Esophagus muscularis mucosa (tissue), 3 donors: ENCODE measurements around the gene CFAP54.

Experiments
- POLR2A ChIP-seq: fragments of 450-650 bp; IDR thresholded peaks from one replicate; pipeline ENCODE4 v1.6.1; 2017; ENCODE audit warnings: antibody characterized with exemption, moderate library complexity, mild to moderate bottlenecking, low read depth
- TF ChIP-seq, protein P1 (sequence below), 3 experiments: fragments of 200-600 bp in 2 of 3; fragments of 450-650 bp in 1 of 3; sonication (generic) in 2 of 3; IDR thresholded peaks; one replicate each; pipeline ENCODE4 v1.5.1; 2017 to 2019; ENCODE audit warnings: antibody characterized with exemption in 3 of 3, mild to moderate bottlenecking in 2 of 3, moderate library complexity in 1 of 3

DNA sequence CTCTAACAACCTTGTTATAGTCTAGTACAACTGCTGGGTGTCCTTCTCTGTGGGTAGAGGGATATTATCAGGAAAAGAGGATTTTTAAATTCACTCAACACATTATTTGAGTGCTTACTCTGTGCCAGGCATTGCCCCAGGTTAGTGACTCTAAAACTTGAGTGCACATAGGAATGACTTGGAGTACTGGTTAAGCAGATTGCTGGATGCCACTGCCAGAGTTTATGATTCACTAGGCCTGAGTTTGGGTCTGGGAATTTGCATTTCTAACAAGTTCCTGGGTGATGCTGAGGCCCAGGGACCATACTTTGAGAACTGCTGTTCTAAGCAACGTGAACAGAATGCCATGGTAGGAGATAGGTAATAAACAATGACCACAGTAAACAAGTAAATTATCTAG is 96.6 kb downstream of the CFAP54 start:
- TF ChIP-seq, protein P1, sequence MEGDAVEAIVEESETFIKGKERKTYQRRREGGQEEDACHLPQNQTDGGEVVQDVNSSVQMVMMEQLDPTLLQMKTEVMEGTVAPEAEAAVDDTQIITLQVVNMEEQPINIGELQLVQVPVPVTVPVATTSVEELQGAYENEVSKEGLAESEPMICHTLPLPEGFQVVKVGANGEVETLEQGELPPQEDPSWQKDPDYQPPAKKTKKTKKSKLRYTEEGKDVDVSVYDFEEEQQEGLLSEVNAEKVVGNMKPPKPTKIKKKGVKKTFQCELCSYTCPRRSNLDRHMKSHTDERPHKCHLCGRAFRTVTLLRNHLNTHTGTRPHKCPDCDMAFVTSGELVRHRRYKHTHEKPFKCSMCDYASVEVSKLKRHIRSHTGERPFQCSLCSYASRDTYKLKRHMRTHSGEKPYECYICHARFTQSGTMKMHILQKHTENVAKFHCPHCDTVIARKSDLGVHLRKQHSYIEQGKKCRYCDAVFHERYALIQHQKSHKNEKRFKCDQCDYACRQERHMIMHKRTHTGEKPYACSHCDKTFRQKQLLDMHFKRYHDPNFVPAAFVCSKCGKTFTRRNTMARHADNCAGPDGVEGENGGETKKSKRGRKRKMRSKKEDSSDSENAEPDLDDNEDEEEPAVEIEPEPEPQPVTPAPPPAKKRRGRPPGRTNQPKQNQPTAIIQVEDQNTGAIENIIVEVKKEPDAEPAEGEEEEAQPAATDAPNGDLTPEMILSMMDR (IDR thresholded peaks at IDR 0.05) = no peak
- no peak for TF ChIP-seq POLR2A
